ENCODE measurements around the gene KCNMA1. TPM values are rescaled to one million over a fixed set of nuclear protein-coding genes. Genes with fewer than 3 reads are reported as not detected.

The KCNMA1 gene
- total and polyA plus RNA-seq, 10 of the 15 experiments (the other 5 are each of a cell fraction or from before 2014, with no cell fraction given), result 8.5 to 77.0 (median 21.3) TPM

- BruUV-seq (replicated peaks), result no TSS peak
- WGBS (ENCODE audit: insufficient coverage, insufficient replicate concordance, low lambda C conversion rate, missing lambda C conversion rate), result 67% methylated on average over 3 of the region's 3 CpGs
- DNase-seq (ENCODE audit: low read depth, low spot score) (no peak), ATAC-seq (no peak), FAIRE-seq (no peak)
- RAD21 ChIA-PET (ENCODE audit: unreplicated experiment), result no interaction called here
- no peak overlapping the region for H3K4me2 ChIP-seq (ENCODE audit: control insufficient read depth, insufficient read depth)
- H3K4me1 ChIP-seq (ENCODE audit: control insufficient read depth, insufficient read depth, low read length), result no peaks in the 10 kb centered on the region
- no peak overlapping the region for H3K4me3 ChIP-seq
- POLR2A ChIA-PET, result no interaction called here
- H3K79me2 ChIP-seq (ENCODE audit: control insufficient read depth, insufficient read depth, low read length), result no peaks in the 10 kb centered on the region
- no peak overlapping the region for H3K27ac ChIP-seq (ENCODE audit: control insufficient read depth, insufficient read depth)
- H3K27me3 ChIP-seq (replicated peaks in 1 of 2; ENCODE audit: control insufficient read depth in 2 of 2, insufficient read depth in 2 of 2, low read length in 1 of 2), result no peaks in the 10 kb centered on the region
- CTCF ChIA-PET, result interaction anchor here (3.0 kb wide), 1 partner anchor 12 kb away, joined by 15 read pairs; no protein-coding TSS in a partner anchor
- no peak overlapping the region for H3K9ac ChIP-seq (ENCODE audit: control insufficient read depth, insufficient read depth, low read length)
- no peak overlapping the region for H2AFZ ChIP-seq (ENCODE audit: control insufficient read depth, low read depth, low read length)
- intact Hi-C loops (cut with micrococcal nuclease; ENCODE audit: unreplicated experiment) (no loop called here), in situ Hi-C loops (cut with MboI) (no loop called here)
- H4K20me1 ChIP-seq (ENCODE audit: control insufficient read depth, insufficient read depth), result no peaks in the 10 kb centered on the region
- TF ChIP-seq HDAC6 (IDR thresholded peaks at IDR 0.05; ENCODE audit: unreplicated experiment), result no peak
- TF ChIP-seq RCOR1 (conservative IDR thresholded peaks at IDR 0.05; ENCODE audit: low read depth, low read length), result no peak
- TF ChIP-seq RB1 (IDR thresholded peaks at IDR 0.05; ENCODE audit: borderline replicate concordance), result no peak
- no peak for TF ChIP-seq NBN (IDR thresholded peaks at IDR 0.05)
- TF ChIP-seq ZNF24 (IDR thresholded peaks at IDR 0.05), result no peak
- no peaks in the 10 kb centered on the region for H3K9me3 ChIP-seq (replicated peaks; ENCODE audit: control insufficient read depth, insufficient read depth, low read length)
- SMC1A ChIA-PET (ENCODE audit: uncharacterized antibody, unreplicated experiment), result interaction anchor here (0.8 kb wide), 1 partner anchor 60 kb away, joined by 3 read pairs; no protein-coding TSS in a partner anchor
- no peaks in the 10 kb centered on the region for H3K36me3 ChIP-seq (ENCODE audit: control insufficient read depth in 2 of 2, insufficient read depth in 2 of 2, low read length in 1 of 2)
Observed at GRCh38 chr10:77049146-77049545, 588.5 kb downstream of the KCNMA1 start.

- in situ Hi-C loops (cut with MboI), result no loop called here
- H3K9ac ChIP-seq (ENCODE audit: control insufficient read depth, insufficient read depth, low read length), result no peak overlapping the region
Observed at GRCh38 chr10:77045085-77045484, 592.5 kb downstream of the KCNMA1 start.

More at GRCh38 chr10:77045085-77045484, 592.5 kb downstream of the KCNMA1 start:
- BruUV-seq (replicated peaks), result no TSS peak
- Histone ChIP-seq H2AFZ (ENCODE audit: control insufficient read depth, low read depth, low read length) (no peak overlapping the region), H3K27me3 (replicated peaks in 1 of 2; ENCODE audit: control insufficient read depth in 2 of 2, insufficient read depth in 2 of 2, low read length in 1 of 2) (no peaks in the 10 kb centered on the region), H3K4me2 (ENCODE audit: control insufficient read depth, insufficient read depth) (no peak overlapping the region), H4K20me1 (ENCODE audit: control insufficient read depth, insufficient read depth) (no peaks in the 10 kb centered on the region), H3K36me3 (ENCODE audit: control insufficient read depth in 2 of 2, insufficient read depth in 2 of 2, low read length in 1 of 2) (no peaks in the 10 kb centered on the region), H3K9me3 (replicated peaks; ENCODE audit: control insufficient read depth, insufficient read depth, low read length) (no peaks in the 10 kb centered on the region), H3K4me1 (ENCODE audit: control insufficient read depth, insufficient read depth, low read length) (no peaks in the 10 kb centered on the region), H3K27ac (ENCODE audit: control insufficient read depth, insufficient read depth) (no peak overlapping the region), H3K79me2 (ENCODE audit: control insufficient read depth, insufficient read depth, low read length) (no peaks in the 10 kb centered on the region), H3K4me3 (no peak overlapping the region)
- intact Hi-C loops (cut with micrococcal nuclease; ENCODE audit: unreplicated experiment), result no loop called here
- 36% methylated on average over 2 of the region's 2 CpGs for WGBS (ENCODE audit: insufficient coverage, insufficient replicate concordance, low lambda C conversion rate, missing lambda C conversion rate)
- POLR2A ChIA-PET, result no interaction called here
- SMC1A ChIA-PET (ENCODE audit: uncharacterized antibody, unreplicated experiment), result no interaction called here
- DNase-seq (ENCODE audit: low read depth, low spot score) (no peak), FAIRE-seq (no peak), ATAC-seq (no peak)
- CTCF ChIA-PET, result interaction anchor here (0.7 kb wide), 1 partner anchor 413 kb away, joined by 3 read pairs; no protein-coding TSS in a partner anchor
- RAD21 ChIA-PET (ENCODE audit: unreplicated experiment), result no interaction called here
- TF ChIP-seq, protein P1, sequence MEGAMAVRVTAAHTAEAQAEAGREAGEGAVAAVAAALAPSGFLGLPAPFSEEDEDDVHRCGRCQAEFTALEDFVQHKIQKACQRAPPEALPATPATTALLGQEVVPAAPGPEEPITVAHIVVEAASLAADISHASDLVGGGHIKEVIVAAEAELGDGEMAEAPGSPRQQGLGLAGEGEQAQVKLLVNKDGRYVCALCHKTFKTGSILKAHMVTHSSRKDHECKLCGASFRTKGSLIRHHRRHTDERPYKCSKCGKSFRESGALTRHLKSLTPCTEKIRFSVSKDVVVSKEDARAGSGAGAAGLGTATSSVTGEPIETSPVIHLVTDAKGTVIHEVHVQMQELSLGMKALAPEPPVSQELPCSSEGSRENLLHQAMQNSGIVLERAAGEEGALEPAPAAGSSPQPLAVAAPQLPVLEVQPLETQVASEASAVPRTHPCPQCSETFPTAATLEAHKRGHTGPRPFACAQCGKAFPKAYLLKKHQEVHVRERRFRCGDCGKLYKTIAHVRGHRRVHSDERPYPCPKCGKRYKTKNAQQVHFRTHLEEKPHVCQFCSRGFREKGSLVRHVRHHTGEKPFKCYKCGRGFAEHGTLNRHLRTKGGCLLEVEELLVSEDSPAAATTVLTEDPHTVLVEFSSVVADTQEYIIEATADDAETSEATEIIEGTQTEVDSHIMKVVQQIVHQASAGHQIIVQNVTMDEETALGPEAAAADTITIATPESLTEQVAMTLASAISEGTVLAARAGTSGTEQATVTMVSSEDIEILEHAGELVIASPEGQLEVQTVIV (IDR thresholded peaks at IDR 0.05; ENCODE audit: borderline replicate concordance, partially characterized antibody), result no peak
- TF ChIP-seq SIX5 (IDR thresholded peaks at IDR 0.05; ENCODE audit: low read depth, low read length, severe bottlenecking) (no peak), FOXM1 (IDR thresholded peaks at IDR 0.05; ENCODE audit: low read depth, low read length) (no peak), MEF2B (IDR thresholded peaks at IDR 0.05; ENCODE audit: partially characterized antibody, poor library complexity, severe bottlenecking) (no peak), BRCA1 (IDR thresholded peaks at IDR 0.05; ENCODE audit: low read depth, low read length) (no peak), FOS (IDR thresholded peaks at IDR 0.05; ENCODE audit: borderline replicate concordance, extremely low read depth, insufficient read length) (no peak), ASH2L (IDR thresholded peaks at IDR 0.05; ENCODE audit: borderline replicate concordance, low read depth) (no peak)
